IMR-90 (cell line): ENCODE data around the gene ASXL1. TPM values are rescaled to one million over a fixed set of nuclear protein-coding genes. Genes with fewer than 3 reads are reported as not detected.

Experiments
- ATAC-seq: fragments of 200-7000 bp; cut with Tn5 transposase; 2 replicates; pipeline ENCODE4 v1.9.1; 2020; ENCODE audit warnings: low read depth, mild to moderate bottlenecking, moderate library complexity
- BruUV-seq: library from RNA; stranded (reverse); fragments of 400-500 nt; replicated peaks from 2 replicates; lab custom pipeline; 2021; lab: Mats Ljungman, UMichigan
- CTCF ChIA-PET: fragments of 300-600 bp; formaldehyde crosslinking; extraction: SDS; loops from one replicate; lab custom pipeline; 2021; ENCODE audit warnings: antibody characterized with exemption; lab: Yijun Ruan, JAX
- POLR2A ChIA-PET: fragments of 300-600 bp; sonication (Branson Sonifier 250); formaldehyde crosslinking; loops from one replicate; lab custom pipeline; 2022; ENCODE audit warnings: antibody characterized with exemption; ENCODE audit not compliant: unreplicated experiment; lab: Charles Lee
- DNase-seq: peaks from one replicate; pipeline ENCODE4 v3.0.0; 2013
- H2AFZ ChIP-seq: replicated peaks from 2 replicates; pipeline ENCODE3; 2013; ENCODE audit warnings: low read length, mild to moderate bottlenecking; ENCODE audit not compliant: poor library complexity
- H2AK5ac ChIP-seq: 2 replicates; pipeline ENCODE4 v1.6.1; 2013; ENCODE audit warnings: low read depth, low read length, inconsistent platforms
- H2AK9ac ChIP-seq: replicated peaks from 2 replicates; pipeline ENCODE3; 2013; ENCODE audit warnings: mild to moderate bottlenecking, low read depth, low read length, moderate library complexity; ENCODE audit not compliant: poor library complexity
- H2BK120ac ChIP-seq: 2 replicates; pipeline ENCODE4 v1.6.1; 2013; ENCODE audit warnings: low read depth, low read length, inconsistent platforms
- H2BK15ac ChIP-seq: 3 replicates; pipeline ENCODE4 v1.6.1; 2013; ENCODE audit warnings: low read depth, low read length, inconsistent platforms
- H2BK20ac ChIP-seq: 2 replicates; pipeline ENCODE4 v1.6.1; 2013; ENCODE audit warnings: low read depth, mild to moderate bottlenecking, inconsistent platforms, low read length, moderate library complexity
- H2BK5ac ChIP-seq: 2 replicates; pipeline ENCODE4 v1.6.1; 2013; ENCODE audit warnings: mild to moderate bottlenecking, low read depth, low read length, inconsistent platforms; ENCODE audit not compliant: poor library complexity, severe bottlenecking
- H3K14ac ChIP-seq: replicated peaks from 2 replicates; pipeline ENCODE4 v1.6.1; 2013; ENCODE audit warnings: low read depth, low read length, inconsistent platforms
- H3K18ac ChIP-seq: 2 replicates; pipeline ENCODE4 v1.6.1; 2013; ENCODE audit warnings: low read depth, low read length, control low read depth
- H3K23ac ChIP-seq: 2 replicates; pipeline ENCODE4 v1.6.1; 2013; ENCODE audit warnings: low read depth, low read length, inconsistent platforms
- H3K27ac ChIP-seq: 2 replicates; pipeline ENCODE4 v1.5.1; 2013; ENCODE audit warnings: mild to moderate bottlenecking, control low read depth, low read length; ENCODE audit not compliant: insufficient read depth
- H3K27me3 ChIP-seq: 2 replicates; pipeline ENCODE4 v1.6.1; 2013; ENCODE audit warnings: low read length; ENCODE audit not compliant: control insufficient read depth, insufficient read depth
- H3K36me3 ChIP-seq: 2 replicates; pipeline ENCODE4 v1.6.1; 2013; ENCODE audit warnings: low read length, mixed read lengths; ENCODE audit not compliant: control insufficient read depth, insufficient read depth
- H3K4ac ChIP-seq: 2 replicates; pipeline ENCODE4 v1.6.1; 2013; ENCODE audit warnings: low read depth, low read length, inconsistent platforms
- H3K4me1 ChIP-seq: 2 replicates; pipeline ENCODE4 v1.6.1; 2013; ENCODE audit warnings: low read length, mixed read lengths; ENCODE audit not compliant: control insufficient read depth, insufficient read depth
- H3K4me2 ChIP-seq: 2 replicates; pipeline ENCODE4 v1.6.1; 2013; ENCODE audit warnings: low read depth, mild to moderate bottlenecking, control low read depth, low read length, moderate library complexity
- H3K4me3 ChIP-seq: 2 replicates; pipeline ENCODE4 v1.5.1; 2013; ENCODE audit warnings: low read depth, mild to moderate bottlenecking, control low read depth, low read length, moderate library complexity; ENCODE audit not compliant: insufficient read depth
- H3K56ac ChIP-seq: 2 replicates; pipeline ENCODE4 v1.6.1; 2013; ENCODE audit warnings: low read length, inconsistent platforms; ENCODE audit not compliant: insufficient read depth; ENCODE audit errors: extremely low read depth
- H3K79me1 ChIP-seq, 2 experiments: 2 replicates each; pipeline ENCODE4 v1.6.1; 2013; ENCODE audit warnings: low read length in 2 of 2, inconsistent platforms in 1 of 2, low read depth in 1 of 2
- H3K9ac ChIP-seq: 2 replicates; pipeline ENCODE4 v1.6.1; 2013; ENCODE audit warnings: low read depth, low read length, control low read depth
- H3K9me1 ChIP-seq: 2 replicates; pipeline ENCODE4 v1.6.1; 2013; ENCODE audit warnings: low read length, inconsistent platforms; ENCODE audit not compliant: insufficient read depth
- H3K9me3 ChIP-seq: 2 replicates; pipeline ENCODE4 v1.6.1; 2013; ENCODE audit warnings: low read length; ENCODE audit not compliant: control insufficient read depth, insufficient read depth
- H4K20me1 ChIP-seq: 2 replicates; pipeline ENCODE4 v1.6.1; 2013; ENCODE audit warnings: low read length, inconsistent platforms; ENCODE audit not compliant: insufficient read depth
- H4K5ac ChIP-seq: 2 replicates; pipeline ENCODE4 v1.6.1; 2013; ENCODE audit warnings: mild to moderate bottlenecking, low read depth, low read length, control low read depth
- H4K8ac ChIP-seq, 2 experiments: 2 replicates each; pipeline ENCODE4 v1.6.1; 2013; ENCODE audit warnings: low read depth in 2 of 2, low read length in 2 of 2, control low read depth in 1 of 2, inconsistent platforms in 1 of 2
- H4K91ac ChIP-seq: 2 replicates; pipeline ENCODE4 v1.6.1; 2013; ENCODE audit warnings: low read depth, low read length, inconsistent platforms; ENCODE audit not compliant: insufficient read depth
- BHLHE40 ChIP-seq: fragments of 150-350 bp; IDR thresholded peaks from 2 replicates; pipeline ENCODE4 v1.6.1; 2016; ENCODE audit warnings: mild to moderate bottlenecking, low read depth, low read length
- CEBPB ChIP-seq: IDR thresholded peaks from 2 replicates; pipeline ENCODE4 v1.6.1; 2012; ENCODE audit warnings: low read depth, low read length, improper control_type of control experiment
- CHD1 ChIP-seq: IDR thresholded peaks from 2 replicates; pipeline ENCODE4 v1.6.1; 2012; ENCODE audit warnings: low read depth, low read length, improper control_type of control experiment
- ELK1 ChIP-seq: fragments of 150-350 bp; IDR thresholded peaks from 2 replicates; pipeline ENCODE4 v1.6.1; 2016; ENCODE audit warnings: low read depth, mild to moderate bottlenecking, low read length, moderate library complexity, borderline replicate concordance
- MXI1 ChIP-seq: IDR thresholded peaks from 2 replicates; pipeline ENCODE4 v1.6.1; 2012; ENCODE audit warnings: low read depth, mild to moderate bottlenecking, low read length, moderate library complexity, borderline replicate concordance
- NFE2L2 ChIP-seq: fragments of 150-350 bp; IDR thresholded peaks from 2 replicates; pipeline ENCODE4 v1.6.1; 2016; ENCODE audit warnings: low read depth, mild to moderate bottlenecking, low read length
- POLR2A ChIP-seq: IDR thresholded peaks from 2 replicates; pipeline ENCODE4 v1.6.1; 2012; ENCODE audit warnings: mild to moderate bottlenecking, low read depth, low read length
- RAD21 ChIP-seq: IDR thresholded peaks from 2 replicates; pipeline ENCODE4 v1.6.1; 2012; ENCODE audit warnings: low read length, improper control_type of control experiment
- RFX5 ChIP-seq: IDR thresholded peaks from 2 replicates; pipeline ENCODE4 v1.8.0; 2012; ENCODE audit warnings: low read depth, mild to moderate bottlenecking, low read length, moderate library complexity
- SMC3 ChIP-seq: fragments of 150-350 bp; IDR thresholded peaks from 2 replicates; pipeline ENCODE4 v1.6.1; 2016; ENCODE audit warnings: low read depth, mild to moderate bottlenecking, antibody characterized with exemption, low read length, moderate library complexity
- WGBS, 2 experiments: methylation state at CpG; one replicate each; pipeline versions ENCODE4 v1.1.5 to v1.1.7; 2013; ENCODE audit warnings: missing lambda C conversion rate in 2 of 2; ENCODE audit not compliant: insufficient read length in 1 of 2; ENCODE audit errors: extremely low coverage in 2 of 2; 5-methylcytosine and 5-hydroxymethylcytosine counted together
- dilution Hi-C: fragments of 300-500 bp; cut with HindIII; formaldehyde crosslinking; loops from one replicate; pipeline ENCODE4 v1.14.3; 2018; ENCODE audit warnings: low sequenced_read_pairs; ENCODE audit not compliant: unreplicated experiment
- in situ Hi-C: fragments of 300-500 bp; cut with MboI; formaldehyde crosslinking; loops from 3 replicates; pipeline ENCODE4 v1.14.3; 2019; ENCODE audit warnings: low sequenced_read_pairs, inconsistent platforms, mixed read lengths
- intact Hi-C: fragments of 100-400 bp; cut with micrococcal nuclease; formaldehyde crosslinking; loops from 2 replicates; pipeline ENCODE4 v1.10.0; 2022
- polyA plus RNA-seq, 3 experiments: library from polyadenylated mRNA; depleted of rRNA; stranded (reverse); fragments of >200 nt; gene quantifications; 2 replicates each; pipeline ENCODE4 v1.2.3, GENCODE V29; 2012; ENCODE audit warnings: low replicate concordance in 1 of 3
- total RNA-seq: library from RNA; depleted of rRNA; stranded (reverse); fragments of >200 nt; gene quantifications from 2 replicates; pipeline ENCODE4 v1.2.3, GENCODE V29; 2012

Gene ASXL1
- total and polyA plus RNA-seq, 2 of the 4 experiments (the other 2 are of a cell fraction): 29.9 to 37.1 TPM

- no peak overlapping the region for H2AFZ ChIP-seq
- H3K79me1 ChIP-seq: peaks cover 5 to 60% of the 10 kb centered on the region in 2 experiments; a peak in 2 of 4 replicates
- CTCF ChIA-PET: interaction anchor here (0.5 kb wide), 1 partner anchor 185 kb away, joined by 5 read pairs; no protein-coding TSS in a partner anchor
- POLR2A ChIA-PET: no interaction called here
- 0 out of 2 replicates have a peak overlapping the region, but pooled peaks have one; percentile 6 for H3K27ac ChIP-seq
- no TSS peak for BruUV-seq
- H2AK5ac ChIP-seq: peak overlapping the region; percentile 43; the same call in 1 of the 2 replicates
- ATAC-seq (no peak), DNase-seq (no peak)
- peak overlapping the region; percentile 80 for H3K4me3 ChIP-seq
- no peak overlapping the region for H4K5ac ChIP-seq
- H4K20me1 ChIP-seq: peaks cover 52% of the 10 kb centered on the region
- in situ Hi-C loops: loop anchor here (25.0 kb wide), 1 partner anchor 644 kb away; the partner anchor contains the start of gene FOXS1
- H3K27me3 ChIP-seq: no peaks in the 10 kb centered on the region; the same call in 1 of the 2 replicates
- H3K23ac ChIP-seq: peak overlapping the region; percentile 53; the same call in 1 of the 2 replicates
- no peak overlapping the region for H3K18ac ChIP-seq
- no peak for TF ChIP-seq RFX5
- no peak for TF ChIP-seq RAD21
- TF ChIP-seq ELK1: no peak
- no peak for TF ChIP-seq CEBPB
- TF ChIP-seq MXI1: no peak
- TF ChIP-seq POLR2A: no peak
- TF ChIP-seq CHD1: no peak
- TF ChIP-seq BHLHE40: no peak
- TF ChIP-seq SMC3: no peak
- no peak for TF ChIP-seq NFE2L2
- H3K4me1 ChIP-seq: peaks cover 18% of the 10 kb centered on the region
- no peaks in the 10 kb centered on the region; the same call in 1 of the 2 replicates for H3K36me3 ChIP-seq
- H2BK120ac ChIP-seq: no peak overlapping the region
- WGBS, 2 experiments: 60% methylated on average over 2 of the region's 13 CpGs; no CpG with 5 or more reads in 1 of the 2 experiments
- no peak overlapping the region for H4K8ac ChIP-seq
- 0 out of 2 replicates have a peak overlapping the region, but pooled peaks have one; percentile 4 for H3K4ac ChIP-seq
- peak overlapping the region; percentile 66 for H2AK9ac ChIP-seq
- no peaks in the 10 kb centered on the region for H3K9me3 ChIP-seq
- peak overlapping the region; percentile 84 for H3K4me2 ChIP-seq
- H3K9me1 ChIP-seq: peaks cover 21% of the 10 kb centered on the region
- H3K9ac ChIP-seq: no peak overlapping the region; the same call in 1 of the 2 replicates
- intact Hi-C loops: no loop called here
- no peak overlapping the region for H4K91ac ChIP-seq
- H2BK20ac ChIP-seq: no peak overlapping the region
- no peak overlapping the region for H3K56ac ChIP-seq
- H3K14ac ChIP-seq: no peak overlapping the region
- dilution Hi-C loops: no loop called here
- no peak overlapping the region for H2BK5ac ChIP-seq
- no peak overlapping the region for H2BK15ac ChIP-seq
Observed at GRCh38 chr20:32481311-32482142, 123.4 kb downstream of the ASXL1 start.
